Lower leg skin (tissue), 4 donors: Measurements from ENCODE around the gene OAS3. TPM values are rescaled to one million over a fixed set of nuclear protein-coding genes. Genes with fewer than 3 reads are reported as not detected.

Experiments used
- DNase-seq, 2 donors: peaks; one replicate each; pipeline ENCODE4 v3.0.0-alpha.2; 2019; ENCODE audit warnings: low spot score in 2 of 2
- H3K4me3 ChIP-seq: fragments of 200-600 bp; sonication (generic); 2 replicates; pipeline ENCODE4 v1.5.1; 2017; ENCODE audit warnings: mild to moderate bottlenecking, low read depth; ENCODE audit not compliant: poor library complexity, severe bottlenecking
- POLR2A ChIP-seq, 2 donors: fragments of 450-650 bp; IDR thresholded peaks; one replicate each; pipeline ENCODE4 v1.6.1; 2016 to 2017; ENCODE audit warnings: antibody characterized with exemption in 2 of 2, mild to moderate bottlenecking in 1 of 2, moderate library complexity in 1 of 2
- WGBS, 2 donors: methylation state at CpG; one replicate each; pipeline ENCODE4 v1.1.5; 2018; 5-methylcytosine and 5-hydroxymethylcytosine counted together
- intact Hi-C: fragments of 100-400 bp; cut with DNase I; formaldehyde crosslinking; loops from one replicate; pipeline ENCODE4 v1.15.0; 2023; ENCODE audit warnings: low total_unique reads
- total RNA-seq, 4 donors: library from RNA; depleted of rRNA; stranded (reverse); fragments of >200 nt; gene quantifications; one replicate each; pipeline ENCODE4 v1.1.0, GENCODE V29; 2016
- TF ChIP-seq, protein P1 (sequence below), 3 donors: fragments of 450-650 bp; IDR thresholded peaks; one replicate each; pipeline ENCODE4 v1.5.1; 2016; ENCODE audit warnings: antibody characterized with exemption in 3 of 3, mild to moderate bottlenecking in 3 of 3, moderate library complexity in 2 of 3

Gene OAS3
- total RNA-seq, 4 donors from 2014 or later: 9.4 to 18.9 (median 15.9) TPM

DNA sequence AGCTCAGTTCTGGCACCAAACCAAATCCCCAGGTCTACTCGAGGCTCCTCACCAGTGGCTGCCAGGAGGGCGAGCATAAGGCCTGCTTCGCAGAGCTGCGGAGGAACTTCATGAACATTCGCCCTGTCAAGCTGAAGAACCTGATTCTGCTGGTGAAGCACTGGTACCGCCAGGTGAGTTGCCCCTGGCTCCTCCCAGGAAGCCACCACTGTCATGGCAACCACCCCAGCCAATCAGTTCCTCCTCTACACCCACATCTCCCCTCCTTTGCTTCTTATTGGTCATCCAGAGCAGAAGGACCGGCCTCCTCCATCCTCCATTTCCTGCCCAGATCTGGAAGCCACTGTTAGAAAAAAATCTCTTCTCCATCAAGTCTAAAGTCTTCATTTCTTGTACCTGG, 22.8 kb downstream of the OAS3 start:
- TF ChIP-seq POLR2A (IDR thresholded peaks at IDR 0.05): no peak
- TF ChIP-seq, protein P1, sequence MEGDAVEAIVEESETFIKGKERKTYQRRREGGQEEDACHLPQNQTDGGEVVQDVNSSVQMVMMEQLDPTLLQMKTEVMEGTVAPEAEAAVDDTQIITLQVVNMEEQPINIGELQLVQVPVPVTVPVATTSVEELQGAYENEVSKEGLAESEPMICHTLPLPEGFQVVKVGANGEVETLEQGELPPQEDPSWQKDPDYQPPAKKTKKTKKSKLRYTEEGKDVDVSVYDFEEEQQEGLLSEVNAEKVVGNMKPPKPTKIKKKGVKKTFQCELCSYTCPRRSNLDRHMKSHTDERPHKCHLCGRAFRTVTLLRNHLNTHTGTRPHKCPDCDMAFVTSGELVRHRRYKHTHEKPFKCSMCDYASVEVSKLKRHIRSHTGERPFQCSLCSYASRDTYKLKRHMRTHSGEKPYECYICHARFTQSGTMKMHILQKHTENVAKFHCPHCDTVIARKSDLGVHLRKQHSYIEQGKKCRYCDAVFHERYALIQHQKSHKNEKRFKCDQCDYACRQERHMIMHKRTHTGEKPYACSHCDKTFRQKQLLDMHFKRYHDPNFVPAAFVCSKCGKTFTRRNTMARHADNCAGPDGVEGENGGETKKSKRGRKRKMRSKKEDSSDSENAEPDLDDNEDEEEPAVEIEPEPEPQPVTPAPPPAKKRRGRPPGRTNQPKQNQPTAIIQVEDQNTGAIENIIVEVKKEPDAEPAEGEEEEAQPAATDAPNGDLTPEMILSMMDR (IDR thresholded peaks at IDR 0.05): no peak
- 84 to 91% methylated on average over 7 of the region's 7 CpGs for WGBS, 2 donors
- no peak overlapping the region for H3K4me3 ChIP-seq
- intact Hi-C loops: no loop called here
- DNase-seq: no peak

DNA sequence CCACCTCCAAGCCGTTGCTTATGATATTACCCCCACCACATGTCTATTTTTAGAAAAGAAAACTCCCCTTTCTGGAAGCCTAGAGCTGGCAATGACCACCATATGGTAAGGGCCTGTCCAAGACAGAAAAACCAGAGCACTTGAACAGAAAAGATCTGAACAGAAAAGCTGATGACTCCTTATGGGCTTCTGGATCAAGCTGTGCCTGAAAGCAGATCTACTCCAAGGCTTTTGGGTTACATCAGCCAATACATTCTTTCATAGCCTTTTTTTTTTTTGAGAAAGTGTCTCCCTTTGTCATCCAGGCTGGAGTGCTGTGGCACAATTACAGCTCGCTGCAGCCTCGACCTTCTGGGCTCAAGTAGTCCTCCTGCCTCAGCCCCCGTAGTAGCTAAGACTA, 23.3 kb downstream of the OAS3 start:
- no peak for TF ChIP-seq POLR2A (IDR thresholded peaks at IDR 0.05)
- TF ChIP-seq, protein P1 (IDR thresholded peaks at IDR 0.05): no peak
- no peak overlapping the region for H3K4me3 ChIP-seq
- WGBS, 2 donors: 83 to 94% methylated on average over 4 of the region's 4 CpGs
- intact Hi-C loops: no loop called here
- DNase-seq: no peak

DNA sequence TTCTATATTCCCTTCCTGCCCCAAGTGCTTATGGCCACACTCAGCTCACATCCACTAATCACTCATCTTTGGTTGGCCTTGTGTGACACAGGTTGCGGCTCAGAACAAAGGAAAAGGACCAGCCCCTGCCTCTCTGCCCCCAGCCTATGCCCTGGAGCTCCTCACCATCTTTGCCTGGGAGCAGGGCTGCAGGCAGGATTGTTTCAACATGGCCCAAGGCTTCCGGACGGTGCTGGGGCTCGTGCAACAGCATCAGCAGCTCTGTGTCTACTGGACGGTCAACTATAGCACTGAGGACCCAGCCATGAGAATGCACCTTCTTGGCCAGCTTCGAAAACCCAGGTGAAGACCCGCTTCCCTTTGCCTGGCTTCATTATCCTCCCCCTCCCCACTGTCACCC, 24.3 kb downstream of the OAS3 start:
- intact Hi-C loops: no loop called here
- 96 to 98% methylated on average over 7 of the region's 7 CpGs for WGBS, 2 donors
- TF ChIP-seq POLR2A (IDR thresholded peaks at IDR 0.05): no peak
- TF ChIP-seq, protein P1 (IDR thresholded peaks at IDR 0.05): no peak
- H3K4me3 ChIP-seq: no peak overlapping the region
- peak in 1 of 2 donors; percentile 52 for DNase-seq

DNA sequence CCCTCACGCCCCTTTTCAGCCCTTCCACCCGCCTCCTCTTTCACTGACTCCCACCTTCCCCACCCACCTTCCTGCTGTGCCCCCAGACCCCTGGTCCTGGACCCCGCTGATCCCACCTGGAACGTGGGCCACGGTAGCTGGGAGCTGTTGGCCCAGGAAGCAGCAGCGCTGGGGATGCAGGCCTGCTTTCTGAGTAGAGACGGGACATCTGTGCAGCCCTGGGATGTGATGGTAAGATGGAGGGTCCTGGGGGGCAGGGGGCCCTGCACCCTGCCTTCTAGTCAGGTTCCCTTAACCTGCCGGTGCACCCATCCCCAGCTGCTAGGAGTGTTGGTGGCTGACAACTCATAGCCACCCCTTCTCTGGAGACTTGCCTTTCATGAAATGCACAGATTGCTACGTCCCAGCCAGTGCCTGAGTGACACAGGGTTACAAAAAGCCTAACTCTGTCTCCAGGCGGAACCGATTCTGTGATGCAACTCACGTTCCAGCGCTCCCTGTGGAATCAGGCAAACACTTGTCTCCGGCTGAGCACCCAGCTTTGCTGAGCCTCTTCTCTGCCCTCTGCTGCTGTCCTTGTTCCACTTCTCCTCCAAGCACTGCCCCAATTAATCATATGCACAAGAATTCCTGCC, 25.1 kb downstream of the OAS3 start:
- intact Hi-C loops: no loop called here
- peak in 1 of 2 donors; percentile 68 for DNase-seq
- H3K4me3 ChIP-seq: no peak overlapping the region
- WGBS, 2 donors: 95 to 98% methylated on average over 12 to 14 of the region's 14 CpGs
- TF ChIP-seq, protein P1 (IDR thresholded peaks at IDR 0.05): no peak
- TF ChIP-seq POLR2A (IDR thresholded peaks at IDR 0.05): no peak

DNA sequence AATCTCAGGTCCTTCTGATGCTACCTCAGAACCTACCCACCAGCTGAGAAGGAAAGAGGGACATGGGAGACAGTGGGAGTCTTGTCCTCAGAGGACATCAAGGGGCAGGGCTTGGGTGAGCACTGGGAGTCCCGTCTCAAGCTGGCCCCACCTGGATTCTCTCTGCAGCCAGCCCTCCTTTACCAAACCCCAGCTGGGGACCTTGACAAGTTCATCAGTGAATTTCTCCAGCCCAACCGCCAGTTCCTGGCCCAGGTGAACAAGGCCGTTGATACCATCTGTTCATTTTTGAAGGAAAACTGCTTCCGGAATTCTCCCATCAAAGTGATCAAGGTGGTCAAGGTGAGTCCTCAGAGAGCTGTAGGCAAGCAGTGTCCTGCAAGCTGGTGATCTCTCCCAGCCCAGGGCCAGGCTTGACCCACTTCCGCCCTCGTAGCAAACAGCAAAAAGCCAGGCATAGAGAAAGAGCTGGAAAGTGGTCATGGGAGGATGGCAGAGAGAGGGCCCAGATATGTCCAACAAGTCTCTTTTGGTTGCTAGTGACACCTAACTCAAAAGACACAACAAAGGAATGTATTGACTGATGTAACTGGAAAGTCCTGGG, 25.9 kb downstream of the OAS3 start:
- peak in 1 of 2 donors; percentile 61 for DNase-seq
- H3K4me3 ChIP-seq: no peak overlapping the region
- TF ChIP-seq, protein P1 (IDR thresholded peaks at IDR 0.05): no peak
- no peak for TF ChIP-seq POLR2A (IDR thresholded peaks at IDR 0.05)
- intact Hi-C loops: no loop called here
- 98 to 100% methylated on average over 6 of the region's 6 CpGs for WGBS, 2 donors
